Upper lobe of left lung (tissue), 6 donors: ENCODE measurements around the gene FAM237B. TPM values are rescaled to one million over a fixed set of nuclear protein-coding genes. Genes with fewer than 3 reads are reported as not detected.
"Not testable (repeated sequence)": the region's sequence is repeated elsewhere in the genome, so short reads cannot be mapped to it uniquely, and the experiment has no call there.

Experiments used
- ATAC-seq, 2 donors: fragments of 200-7000 bp; cut with Tn5 transposase; one replicate each; pipeline ENCODE4 v1.9.1; 2022; ENCODE audit warnings: mild to moderate bottlenecking in 2 of 2, moderate library complexity in 2 of 2; ENCODE audit not compliant: low FRiP score in 2 of 2
- DNase-seq, 2 donors: peaks; one replicate each; pipeline ENCODE4 v3.0.0-alpha.2; 2019 to 2020
- H3K27ac ChIP-seq, 4 donors: fragments of 200-600 bp; sonication (generic); one replicate each; pipeline ENCODE4 v1.5.1; 2016 to 2019
- H3K27me3 ChIP-seq, 4 donors: fragments of 200-600 bp; sonication (generic); one replicate each; pipeline ENCODE4 v1.5.1; 2017 to 2019
- H3K36me3 ChIP-seq, 4 donors: fragments of 200-600 bp; sonication (generic); one replicate each; pipeline ENCODE4 v1.5.1; 2016 to 2019
- H3K4me1 ChIP-seq, 4 donors: fragments of 200-600 bp; sonication (generic); one replicate each; pipeline ENCODE4 v1.5.1; 2018 to 2019
- H3K4me3 ChIP-seq, 4 donors: fragments of 200-600 bp; sonication (generic); one replicate each; pipeline ENCODE4 v1.5.1; 2017 to 2019; ENCODE audit warnings: mild to moderate bottlenecking in 2 of 4, moderate library complexity in 1 of 4
- H3K9me3 ChIP-seq, 4 donors: fragments of 200-600 bp; sonication (generic); one replicate each; pipeline ENCODE4 v1.5.1; 2018 to 2019
- CTCF ChIP-seq, 6 experiments: fragments of 450-650 bp in 4 of 6; fragments of 200-600 bp in 2 of 6; sonication (generic) in 2 of 6; IDR thresholded peaks; one replicate each; pipeline ENCODE4 v1.5.1; 2016 to 2019; ENCODE audit warnings: antibody characterized with exemption in 6 of 6
- EP300 ChIP-seq, 4 donors: sonication (generic); formaldehyde crosslinking; IDR thresholded peaks; one replicate each; pipeline ENCODE4 v1.5.1; 2017; ENCODE audit warnings: antibody characterized with exemption in 4 of 4, control low read depth in 2 of 4
- POLR2A ChIP-seq, 4 donors: fragments of 450-650 bp; IDR thresholded peaks; one replicate each; pipeline ENCODE4 v1.5.1; 2016 to 2017; ENCODE audit warnings: antibody characterized with exemption in 4 of 4, mild to moderate bottlenecking in 2 of 4
- POLR2AphosphoS5 ChIP-seq, 2 donors: sonication (generic); formaldehyde crosslinking; IDR thresholded peaks; one replicate each; pipeline ENCODE4 v1.5.1; 2017; ENCODE audit warnings: antibody characterized with exemption in 2 of 2
- WGBS, 2 donors: methylation state at CpG; one replicate each; pipeline ENCODE4 v1.1.5; 2017 to 2018; 5-methylcytosine and 5-hydroxymethylcytosine counted together
- total RNA-seq, 6 donors: library from RNA; depleted of rRNA in 4 of 6; stranded (reverse); fragments of >200 nt in 4 of 6; gene quantifications; one replicate each; pipeline versions ENCODE4 v1.1.0 to v1.2.1, GENCODE V29; 2016 to 2021
- donor health status: DM: no; HTN: no; CAD: no; lungs with moderate emphysema.
- donor health status: DM: no; HTN: yes; CAD: no; lungs with severe emphysema.

The FAM237B gene
- total RNA-seq, 6 donors from 2014 or later, result 0.15 TPM; not detected in 5

- TF ChIP-seq POLR2A (IDR thresholded peaks at IDR 0.05) (no peak), EP300 (IDR thresholded peaks at IDR 0.05) (no peak), POLR2AphosphoS5 (IDR thresholded peaks at IDR 0.05) (no peak), CTCF (IDR thresholded peaks at IDR 0.05) (no peak)
- no peaks in the 10 kb centered on the region for H3K36me3 ChIP-seq
- H3K27me3 ChIP-seq, result no peaks in the 10 kb centered on the region
- H3K27ac ChIP-seq, result peak overlapping the region; percentile 85 to 93 (median 90)
- DNase-seq, result peak in 1 of 2 donors; percentile 40
- peak overlapping the region; percentile 61 to 81 (median 72) for H3K4me3 ChIP-seq
- peak; percentile 65 to 67 for ATAC-seq
- peaks cover 0 to 20% (median 14%) of the 10 kb centered on the region in 4 donors for H3K4me1 ChIP-seq
- WGBS, 2 donors, result 11 to 12% methylated on average over 18 of the region's 18 CpGs
- H3K9me3 ChIP-seq, result no peaks in the 10 kb centered on the region
These were observed 24.7 kb upstream of the FAM237B start for GRCh38 chr7:90345595-90346335.

GRCh38 chr7:90345016-90345415 is 23.9 kb upstream of the FAM237B start:
- DNase-seq (no peak), ATAC-seq (no peak)
- H3K4me1 ChIP-seq, result peaks cover 0 to 17% (median 14%) of the 10 kb centered on the region in 4 donors
- peak overlapping the region in 1 of 4 donors; percentile 88 for H3K27ac ChIP-seq
- no peaks in the 10 kb centered on the region for H3K27me3 ChIP-seq
- TF ChIP-seq EP300 (IDR thresholded peaks at IDR 0.05) (no peak), CTCF (IDR thresholded peaks at IDR 0.05) (no peak), POLR2A (IDR thresholded peaks at IDR 0.05) (no peak), POLR2AphosphoS5 (IDR thresholded peaks at IDR 0.05) (no peak)
- no peaks in the 10 kb centered on the region for H3K36me3 ChIP-seq
- H3K4me3 ChIP-seq, result peak overlapping the region in 1 of 4 donors; percentile 81
- no peaks in the 10 kb centered on the region for H3K9me3 ChIP-seq

GRCh38 chr7:90337106-90337505 is 16.0 kb upstream of the FAM237B start:
- DNase-seq (no peak), ATAC-seq (no peak)
- TF ChIP-seq POLR2AphosphoS5 (IDR thresholded peaks at IDR 0.05), result no peak
- no peak for TF ChIP-seq CTCF (IDR thresholded peaks at IDR 0.05)
- no peak for TF ChIP-seq EP300 (IDR thresholded peaks at IDR 0.05)
- no peak for TF ChIP-seq POLR2A (IDR thresholded peaks at IDR 0.05)
- Histone ChIP-seq H3K4me1 (no peaks in the 10 kb centered on the region), H3K4me3 (no peak overlapping the region), H3K36me3 (no peaks in the 10 kb centered on the region), H3K27ac (no peak overlapping the region), H3K9me3 (no peaks in the 10 kb centered on the region), H3K27me3 (no peaks in the 10 kb centered on the region)

GRCh38 chr7:90334926-90335325 is 13.8 kb upstream of the FAM237B start:
- H3K4me1 ChIP-seq, DNase-seq, H3K27me3 ChIP-seq, H3K36me3 ChIP-seq, H3K9me3 ChIP-seq, H3K27ac ChIP-seq, ATAC-seq, H3K4me3 ChIP-seq: not testable (repeated sequence)
- 91% methylated on average over 2 of the region's 2 CpGs for WGBS, 2 donors

GRCh38 chr7:90334193-90334843 is 13.2 kb upstream of the FAM237B start:
- H3K27ac ChIP-seq, result no peak overlapping the region
- no peaks in the 10 kb centered on the region for H3K27me3 ChIP-seq
- DNase-seq, result peak in 1 of 2 donors; percentile 84
- H3K9me3 ChIP-seq, result no peaks in the 10 kb centered on the region
- TF ChIP-seq CTCF (IDR thresholded peaks at IDR 0.05) (no peak), EP300 (IDR thresholded peaks at IDR 0.05) (no peak), POLR2A (IDR thresholded peaks at IDR 0.05) (no peak), POLR2AphosphoS5 (IDR thresholded peaks at IDR 0.05) (no peak)
- H3K4me3 ChIP-seq, result no peak overlapping the region
- H3K36me3 ChIP-seq, result no peaks in the 10 kb centered on the region
- WGBS, 2 donors, result 89 to 96% methylated on average over 16 to 42 of the region's 48 CpGs
- ATAC-seq, result no peak
- H3K4me1 ChIP-seq, result no peaks in the 10 kb centered on the region
